Activated T-cell treated with anti-CD3 and anti-CD28 coated beads for 24 hours (primary cell): Measurements from ENCODE around the gene SPAG16.
"Not testable (repeated sequence)": the region's sequence is repeated elsewhere in the genome, so short reads cannot be mapped to it uniquely, and the experiment has no call there.

Experiments
- DNase-seq: peaks from one replicate; pipeline ENCODE4 v3.0.0-alpha.2; 2020; ENCODE audit warnings: low read depth

Gene SPAG16

DNA sequence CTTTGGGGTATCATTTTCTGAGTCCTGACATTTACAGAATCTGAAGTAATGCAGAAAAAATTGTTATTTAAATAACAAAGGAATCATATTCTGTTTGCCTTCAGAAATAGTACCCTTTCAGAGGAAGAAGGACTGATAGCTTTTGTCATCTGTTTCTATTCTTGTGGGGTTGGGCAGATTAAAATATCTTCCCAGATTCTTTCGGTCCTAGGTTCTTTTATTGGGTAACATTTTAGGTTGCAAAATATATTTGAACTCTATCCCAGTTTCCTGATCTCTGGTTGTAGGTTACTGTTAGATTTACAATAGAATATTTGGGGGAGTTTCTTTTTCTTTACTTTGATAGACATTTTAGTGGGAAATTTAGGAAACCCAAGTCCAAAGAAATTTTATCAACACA lies 550.5 kb downstream of the SPAG16 start:
- DNase-seq = no peak

DNA sequence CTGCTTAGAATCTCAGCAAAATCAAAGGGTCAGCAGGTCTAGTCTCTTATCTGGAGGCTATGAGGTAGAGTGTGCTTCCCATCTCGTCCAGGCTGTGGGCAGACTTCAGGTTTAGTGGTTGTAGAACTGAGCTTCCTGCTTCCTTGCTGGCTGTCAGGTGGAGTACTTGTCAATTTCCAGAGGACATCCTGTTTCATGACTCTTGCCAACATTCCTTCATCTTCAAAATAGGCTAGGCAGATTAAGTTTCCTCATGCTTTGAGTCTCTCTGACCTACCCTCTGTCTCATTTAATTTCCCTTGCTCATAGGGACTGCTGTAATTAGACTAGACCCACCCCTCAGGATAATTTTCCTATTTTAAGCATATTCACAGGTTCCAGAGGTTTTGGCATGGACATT lies 562.6 kb downstream of the SPAG16 start:
- no peak for DNase-seq

DNA sequence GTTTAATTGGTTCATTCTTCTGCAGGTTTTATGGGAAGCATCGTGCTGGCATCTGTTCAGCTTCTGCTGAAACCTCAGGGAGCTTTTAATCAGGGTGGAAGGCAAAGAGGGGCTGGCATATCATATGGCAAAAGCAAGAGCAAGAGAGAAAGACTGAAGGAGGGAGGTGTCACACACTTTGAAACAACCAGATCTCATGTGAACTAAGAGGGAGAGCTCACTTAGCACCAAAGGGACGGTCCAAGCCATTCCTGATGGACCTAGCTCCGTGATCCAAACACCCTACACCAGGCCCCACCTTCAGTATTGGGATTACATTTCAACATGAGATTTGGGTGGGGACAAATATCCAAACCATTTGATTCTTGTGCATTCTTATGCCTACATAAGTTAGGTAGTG lies 563.1 kb downstream of the SPAG16 start:
- no peak for DNase-seq

GRCh38 chr2:213848631-213849030 lies 564.4 kb downstream of the SPAG16 start:
- DNase-seq = no peak

GRCh38 chr2:213861638-213862037 lies 577.4 kb downstream of the SPAG16 start:
- DNase-seq = no peak

DNA sequence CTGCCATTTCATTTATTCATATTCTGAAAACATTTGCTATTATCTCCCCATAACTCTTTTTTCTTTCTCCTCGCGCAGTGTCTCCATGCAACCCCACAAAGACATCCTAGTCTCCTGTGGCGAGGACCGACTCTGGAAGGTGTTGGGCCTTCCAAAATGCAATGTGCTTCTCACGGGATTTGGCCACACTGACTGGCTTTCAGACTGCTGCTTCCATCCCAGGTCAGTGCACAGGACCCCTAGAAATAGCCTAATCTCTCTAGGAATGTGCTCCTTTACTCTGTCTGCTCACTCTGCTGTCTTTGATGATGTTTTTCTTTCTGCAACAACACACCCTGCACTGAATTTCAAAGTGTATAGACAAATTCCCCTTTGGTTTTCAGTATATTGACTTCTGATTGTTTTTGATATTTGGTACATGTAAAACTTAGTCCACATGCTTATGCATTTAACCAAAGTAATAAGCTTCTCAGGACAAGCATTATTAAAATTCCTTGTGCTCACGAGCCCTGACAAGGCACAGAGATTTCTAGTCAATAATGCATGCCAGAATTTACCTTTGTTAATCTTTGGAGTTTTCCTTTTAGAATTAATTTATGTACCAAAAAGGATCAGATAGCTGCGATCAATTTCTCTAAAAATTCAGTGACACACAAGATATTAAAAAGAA lies 578.3 kb downstream of the SPAG16 start:
- DNase-seq = no peak

DNA sequence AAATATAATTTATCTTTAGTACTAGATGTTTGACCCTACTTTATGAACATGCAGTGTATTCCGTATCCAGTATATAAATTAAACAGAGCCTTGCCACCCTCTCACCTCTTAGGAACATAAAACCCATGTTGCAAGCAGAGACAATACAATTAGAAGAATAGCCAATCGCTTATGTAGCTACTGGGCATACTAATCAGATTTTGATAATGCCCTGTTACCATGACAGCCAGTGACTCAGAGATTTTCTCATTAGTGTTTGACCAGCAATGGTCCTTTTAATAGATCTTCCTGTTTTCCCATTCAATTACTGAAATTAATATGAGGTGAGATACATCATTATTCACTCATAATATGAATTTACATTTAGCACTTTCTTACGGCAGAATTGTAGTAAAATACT lies 579.3 kb downstream of the SPAG16 start:
- DNase-seq = no peak

DNA sequence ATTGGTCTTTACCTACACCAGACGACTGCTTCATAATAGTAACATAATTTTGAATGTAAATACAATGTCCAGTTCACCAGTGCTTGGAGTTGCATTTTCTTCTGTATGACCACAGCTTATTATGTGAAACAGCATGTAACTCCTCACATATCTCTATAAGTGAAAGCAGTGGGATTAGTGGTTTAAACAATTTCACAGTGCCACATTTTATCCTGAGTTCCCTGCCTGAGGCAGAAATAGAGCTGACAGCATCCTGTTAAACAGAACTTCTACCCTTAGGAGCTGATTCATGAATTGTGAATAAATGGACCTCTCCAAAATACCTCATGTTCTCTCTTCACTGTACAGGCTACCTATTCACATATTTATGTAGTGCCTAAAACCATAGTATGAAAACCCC lies 584.3 kb downstream of the SPAG16 start:
- DNase-seq = no peak

DNA sequence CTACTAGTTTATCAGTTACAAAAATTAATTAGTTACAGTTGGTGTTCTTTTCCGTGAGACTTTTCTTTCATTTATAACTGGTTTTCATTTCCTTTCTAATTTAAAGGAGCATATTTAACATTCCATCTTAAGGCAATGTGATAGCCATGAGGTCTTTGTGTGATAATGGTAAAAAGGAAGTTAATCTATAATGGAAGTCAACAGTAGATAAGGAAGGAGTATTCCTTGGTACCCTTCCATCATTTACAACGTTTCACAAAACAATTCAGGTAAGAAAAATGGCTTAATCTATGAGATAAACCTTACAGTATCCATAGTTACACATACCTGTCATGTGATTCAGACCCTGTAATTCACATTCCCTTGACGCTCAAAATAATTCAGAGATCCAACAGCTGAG lies 601.2 kb downstream of the SPAG16 start:
- no peak for DNase-seq

DNA sequence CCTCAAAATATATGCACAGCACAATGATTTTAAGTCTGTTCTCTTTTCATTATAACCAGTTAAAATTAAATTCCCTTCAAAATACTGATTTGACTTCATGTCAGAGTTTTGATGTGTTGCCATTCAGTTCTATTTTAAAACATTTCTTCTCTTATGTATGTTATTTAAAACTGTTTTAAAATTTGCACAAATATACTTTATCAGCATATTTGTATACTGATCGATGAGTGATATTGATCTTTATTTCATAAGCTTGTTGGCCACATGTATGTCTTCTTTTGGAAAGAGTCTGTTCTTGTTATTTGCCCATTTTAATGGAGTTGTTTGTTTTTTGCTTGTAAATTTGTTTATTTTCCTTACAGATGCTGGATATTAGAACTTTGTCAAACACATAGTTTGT lies 630.2 kb downstream of the SPAG16 start:
- no peak for DNase-seq

GRCh38 chr2:213920014-213920413 lies 635.8 kb downstream of the SPAG16 start:
- no peak for DNase-seq

GRCh38 chr2:213923543-213923942 lies 639.3 kb downstream of the SPAG16 start:
- no peak for DNase-seq

DNA sequence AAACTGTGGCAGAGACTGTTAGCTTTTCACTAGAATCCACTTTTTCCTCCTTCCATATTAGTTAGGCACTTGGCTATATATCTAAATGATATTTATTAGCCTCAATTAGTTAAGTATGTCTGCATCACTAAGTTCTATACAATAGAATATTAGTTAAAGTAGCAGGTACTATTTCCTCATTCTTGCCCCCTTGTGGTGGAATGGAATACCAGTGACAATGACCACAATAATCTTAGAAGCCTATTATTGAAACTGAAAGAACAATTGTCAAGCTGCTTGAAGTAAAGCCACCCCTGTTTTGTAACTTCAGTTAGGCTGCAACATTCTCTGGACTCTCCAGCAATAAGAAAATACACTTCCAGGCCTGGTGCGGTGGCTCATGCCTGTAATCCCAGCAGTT lies 650.3 kb downstream of the SPAG16 start:
- no peak for DNase-seq

DNA sequence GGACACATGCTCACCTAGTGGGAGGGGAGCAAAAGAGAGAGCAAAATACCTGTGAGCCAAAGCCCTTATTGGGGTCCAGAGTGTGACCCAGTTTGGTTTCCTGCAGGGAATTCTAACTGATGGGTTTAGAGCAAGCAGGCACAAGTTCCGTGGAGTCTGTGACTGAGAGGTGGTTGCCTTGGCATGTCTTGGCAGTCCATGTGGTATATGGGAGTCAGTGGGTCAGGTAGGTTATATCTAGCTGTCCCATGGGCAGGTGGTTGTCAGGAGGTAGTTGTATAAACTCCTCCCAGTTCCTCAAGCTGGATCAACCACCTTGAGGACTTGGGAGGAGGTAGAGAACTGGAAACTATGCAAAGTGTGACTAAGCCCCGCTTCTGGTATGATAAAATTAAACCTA lies 673.8 kb downstream of the SPAG16 start:
- no peak for DNase-seq

DNA sequence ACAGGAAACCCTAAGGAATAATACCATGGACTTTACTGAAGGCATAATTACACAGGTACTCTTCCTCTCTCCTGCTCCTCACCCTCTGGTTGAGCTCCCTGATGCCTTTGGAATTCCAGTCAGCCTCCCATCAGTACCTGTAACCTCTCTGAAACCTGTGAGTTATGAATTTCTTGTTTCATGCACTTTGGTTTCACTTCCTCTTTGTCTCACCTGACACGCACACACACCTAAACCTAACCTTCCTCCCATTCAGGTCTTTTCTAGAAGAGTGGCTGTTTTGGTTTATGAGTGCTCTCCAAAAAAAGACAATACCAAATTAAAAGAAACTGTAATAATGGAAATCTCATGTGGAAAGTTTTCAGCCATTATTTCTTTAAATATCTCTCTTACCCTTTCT lies 675.3 kb downstream of the SPAG16 start:
- no peak for DNase-seq

DNA sequence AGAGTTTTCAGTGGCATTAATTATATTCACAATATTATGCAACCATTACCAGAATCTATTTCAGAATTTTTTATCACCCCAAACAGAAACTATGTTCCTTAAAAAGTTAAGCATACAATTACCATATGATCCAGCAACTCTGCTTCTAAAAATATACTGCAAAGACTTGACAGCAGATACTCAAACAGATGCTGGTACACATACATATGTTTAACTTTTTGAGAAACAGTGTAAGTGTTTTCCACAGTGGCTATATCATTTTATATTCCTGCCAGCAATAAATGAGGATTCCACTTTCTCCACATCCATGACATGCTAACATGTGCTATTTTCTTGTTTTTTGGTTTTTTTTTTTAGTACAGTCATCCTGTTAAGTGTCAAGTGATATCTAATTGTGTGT lies 687.3 kb downstream of the SPAG16 start:
- DNase-seq = no peak

DNA sequence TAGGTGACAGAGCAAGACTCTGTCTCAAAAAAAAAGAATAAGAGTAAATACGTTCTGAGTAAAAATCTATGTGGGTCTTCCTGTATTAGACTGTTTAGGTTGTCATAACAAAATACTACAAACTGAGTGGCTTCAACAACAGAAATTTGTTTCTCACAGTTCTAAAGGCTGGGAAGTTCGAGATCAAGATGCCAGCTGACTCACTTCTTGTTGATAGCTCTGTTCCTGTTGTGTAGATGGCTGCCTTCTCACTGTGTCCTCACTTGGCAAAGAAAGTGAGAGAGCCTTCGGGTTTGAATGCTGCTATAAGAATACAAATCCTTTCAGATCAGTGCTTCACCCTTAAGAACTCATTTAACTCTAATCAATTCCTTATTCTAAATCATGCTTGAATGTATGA lies 696.6 kb downstream of the SPAG16 start:
- DNase-seq = no peak

- no peak for DNase-seq
These were observed 704.9 kb downstream of the SPAG16 start for GRCh38 chr2:213989207-213989606.

- DNase-seq = no peak
These were observed 707.3 kb downstream of the SPAG16 start for GRCh38 chr2:213991453-213992108.

DNA sequence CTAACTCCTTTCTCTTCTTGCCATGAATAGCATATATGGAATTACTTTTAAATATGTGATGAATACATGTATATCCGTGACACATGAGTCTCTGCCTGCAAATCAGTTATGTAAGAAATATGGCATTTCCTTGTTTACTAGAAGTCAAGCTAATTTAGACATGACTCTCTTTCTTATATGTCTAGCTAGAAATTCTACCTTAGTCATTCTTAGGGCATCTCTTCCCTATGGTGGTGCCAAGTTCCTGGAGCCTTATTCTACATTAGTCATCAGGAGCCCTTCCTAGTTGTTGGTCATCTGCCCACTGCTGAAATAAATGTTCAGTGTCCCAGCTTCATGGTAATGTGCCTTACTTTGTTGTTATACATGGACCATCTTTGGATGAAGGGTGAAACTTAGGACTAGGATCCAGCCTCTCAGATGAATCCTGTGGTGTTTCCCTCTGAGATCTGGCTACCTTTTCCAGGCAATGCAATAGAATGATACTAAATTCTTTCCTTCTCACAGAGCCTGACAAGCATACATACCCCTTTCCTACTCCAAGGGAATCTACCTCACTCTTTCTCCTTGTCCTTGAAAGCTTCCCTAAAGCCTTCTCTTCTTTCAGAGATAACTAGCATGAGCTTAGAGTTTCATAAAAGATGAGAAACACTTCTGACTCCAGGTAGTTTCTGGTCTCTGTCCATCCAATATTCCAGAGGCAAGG lies 711.3 kb downstream of the SPAG16 start:
- no peak for DNase-seq

GRCh38 chr2:213998976-213999375 lies 714.7 kb downstream of the SPAG16 start:
- not testable (repeated sequence) for DNase-seq

- DNase-seq = no peak
These were observed 720.2 kb downstream of the SPAG16 start for GRCh38 chr2:214004463-214004862.

DNA sequence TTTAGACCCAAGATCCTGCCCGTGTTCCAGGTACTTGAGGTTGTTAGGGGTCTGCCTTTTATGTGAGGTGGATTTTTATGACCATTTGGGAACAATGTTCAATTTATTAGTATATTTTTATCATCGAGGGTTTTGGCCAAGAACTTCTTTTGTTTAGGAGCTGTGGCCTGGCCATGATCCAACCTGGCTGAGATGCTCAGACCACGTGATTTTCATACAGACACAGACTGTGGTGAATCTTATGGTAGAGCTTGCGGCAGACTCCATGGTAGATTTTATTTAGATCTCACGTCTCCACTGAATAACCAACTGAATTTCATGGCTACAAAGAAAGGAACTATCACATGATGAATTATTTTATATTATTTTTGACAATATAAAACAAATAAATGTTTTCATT lies 721.1 kb downstream of the SPAG16 start:
- no peak for DNase-seq

GRCh38 chr2:214006601-214007000 lies 722.3 kb downstream of the SPAG16 start:
- no peak for DNase-seq
